ENCODE measurements around the gene FAM151B.

Gene FAM151B

GRCh38 chr5:80508844-80509243 lies 20.9 kb downstream of the FAM151B start:
- no CpG with 5 or more reads among the region's 6 CpGs for WGBS (ENCODE audit: extremely low coverage, insufficient coverage, insufficient read length)
- Histone ChIP-seq H3K4me3 (ENCODE audit: low read depth, low read length) (no peak overlapping the region), H3K9me3 (ENCODE audit: insufficient read depth, low read depth, low read length) (no peaks in the 10 kb centered on the region), H2BK120ac (ENCODE audit: insufficient read depth, low read length, poor library complexity) (no peak overlapping the region), H2BK5ac (ENCODE audit: low read depth, low read length, poor library complexity) (no peak overlapping the region), H3K27me3 (ENCODE audit: insufficient read depth, low read length) (no peaks in the 10 kb centered on the region), H3K79me2 (ENCODE audit: control insufficient read depth, insufficient read depth, low read length, poor library complexity) (no peaks in the 10 kb centered on the region), H2AK5ac (ENCODE audit: low read length) (no peak overlapping the region), H3K4me2 (ENCODE audit: low read length) (no peak overlapping the region), H3K23ac (ENCODE audit: low read length) (no peak overlapping the region), H4K8ac (ENCODE audit: low read depth, low read length) (no peak overlapping the region), H3K36me3 (ENCODE audit: control insufficient read depth in 1 of 2, insufficient read depth in 2 of 2, low read length in 2 of 2) (peaks cover 0 to 2% of the 10 kb centered on the region in 2 experiments), H2BK12ac (ENCODE audit: low read length) (no peak overlapping the region), H3K9ac (ENCODE audit: low read length) (no peak overlapping the region), H3K27ac (ENCODE audit: low read depth, low read length) (no peak overlapping the region), H4K91ac (ENCODE audit: low read depth, low read length) (no peak overlapping the region), H3K4me1 (ENCODE audit: control insufficient read depth in 1 of 2, insufficient read depth in 2 of 2, low read length in 2 of 2) (no peaks in the 10 kb centered on the region), H2AFZ (ENCODE audit: insufficient read depth, low read length, poor library complexity) (no peak overlapping the region), H3K4ac (ENCODE audit: low read depth, low read length) (no peak overlapping the region), H3K14ac (ENCODE audit: low read length) (no peak overlapping the region), H3K18ac (ENCODE audit: low read length) (no peak overlapping the region), H3K79me1 (ENCODE audit: low read length) (no peaks in the 10 kb centered on the region), H4K12ac (ENCODE audit: low read depth, low read length) (no peak overlapping the region)
- no peak for DNase-seq

DNA sequence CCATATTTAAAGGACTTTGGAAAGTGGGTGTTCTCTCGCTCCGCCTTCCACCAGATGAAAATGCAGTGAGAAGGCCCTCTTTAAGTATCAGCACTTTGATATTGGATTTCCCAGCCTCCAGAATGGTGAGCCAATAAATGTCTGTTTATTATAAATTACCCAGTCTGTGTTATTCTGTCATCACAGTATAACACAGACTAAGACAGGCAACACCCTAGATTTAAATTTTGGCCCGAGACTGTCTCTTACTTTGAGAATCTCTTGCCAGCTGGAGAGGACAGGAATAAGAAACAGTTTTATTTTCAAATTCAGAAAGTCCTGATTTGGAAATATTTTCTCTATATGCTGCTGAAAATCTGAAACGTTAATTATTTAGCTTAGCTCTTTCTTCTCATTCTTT lies 21.5 kb downstream of the FAM151B start:
- Histone ChIP-seq H3K4me3 (ENCODE audit: low read depth, low read length) (no peak overlapping the region), H3K23ac (ENCODE audit: low read length) (no peak overlapping the region)
- WGBS (ENCODE audit: extremely low coverage, insufficient coverage, insufficient read length) = no CpG with 5 or more reads among the region's 4 CpGs

GRCh38 chr5:80516826-80517225 lies 28.9 kb downstream of the FAM151B start:
- peak; percentile 16 to 43 for DNase-seq
- no peak overlapping the region for H3K4me2 ChIP-seq (ENCODE audit: low read length)

More for the DNA sequence above, 21.5 kb downstream of the FAM151B start:
- H3K18ac ChIP-seq (ENCODE audit: low read length) = no peak overlapping the region
- H3K4ac ChIP-seq (ENCODE audit: low read depth, low read length) = no peak overlapping the region
- no peak overlapping the region for H4K12ac ChIP-seq (ENCODE audit: low read depth, low read length)
- no peaks in the 10 kb centered on the region for H3K79me1 ChIP-seq (ENCODE audit: low read length)
- no peak overlapping the region for H2AFZ ChIP-seq (ENCODE audit: insufficient read depth, low read length, poor library complexity)
- H2BK12ac ChIP-seq (ENCODE audit: low read length) = no peak overlapping the region
- H2BK120ac ChIP-seq (ENCODE audit: insufficient read depth, low read length, poor library complexity) = no peak overlapping the region
- H3K36me3 ChIP-seq (ENCODE audit: control insufficient read depth in 1 of 2, insufficient read depth in 2 of 2, low read length in 2 of 2) = peaks cover 0 to 2% of the 10 kb centered on the region in 2 experiments
- H4K91ac ChIP-seq (ENCODE audit: low read depth, low read length) = no peak overlapping the region
- DNase-seq = no peak
- no peak overlapping the region for H2AK5ac ChIP-seq (ENCODE audit: low read length)
- no peak overlapping the region for H4K8ac ChIP-seq (ENCODE audit: low read depth, low read length)
- no peak overlapping the region for H3K27ac ChIP-seq (ENCODE audit: low read depth, low read length)
- H2BK5ac ChIP-seq (ENCODE audit: low read depth, low read length, poor library complexity) = no peak overlapping the region
- no peaks in the 10 kb centered on the region for H3K79me2 ChIP-seq (ENCODE audit: control insufficient read depth, insufficient read depth, low read length, poor library complexity)
- H3K9ac ChIP-seq (ENCODE audit: low read length) = no peak overlapping the region
- H3K27me3 ChIP-seq (ENCODE audit: insufficient read depth, low read length) = no peaks in the 10 kb centered on the region
- no peaks in the 10 kb centered on the region for H3K9me3 ChIP-seq (ENCODE audit: insufficient read depth, low read depth, low read length)
- no peak overlapping the region for H3K4me2 ChIP-seq (ENCODE audit: low read length)
- H3K14ac ChIP-seq (ENCODE audit: low read length) = no peak overlapping the region
- H3K4me1 ChIP-seq (ENCODE audit: control insufficient read depth in 1 of 2, insufficient read depth in 2 of 2, low read length in 2 of 2) = no peaks in the 10 kb centered on the region

DNA sequence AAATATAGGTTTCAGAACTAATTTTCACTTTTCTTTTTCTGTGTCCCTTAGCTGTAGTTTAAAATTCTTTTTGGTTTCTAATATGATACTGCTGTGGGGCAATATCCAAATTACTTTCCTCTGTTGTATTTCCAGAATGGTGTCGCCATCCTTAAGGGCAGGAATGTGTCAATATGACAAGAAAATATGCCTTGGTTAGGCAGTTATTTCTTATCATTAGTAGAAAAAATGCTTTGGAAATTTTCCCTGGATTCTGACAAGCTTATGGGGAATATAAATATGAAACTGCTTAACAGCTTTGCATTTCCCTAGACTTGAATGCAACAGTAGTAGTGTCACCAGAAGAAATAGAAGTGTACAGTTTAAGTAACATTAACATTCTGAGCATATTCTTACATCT lies 52.8 kb downstream of the FAM151B start:
- Histone ChIP-seq H3K79me1 (ENCODE audit: low read length) (no peaks in the 10 kb centered on the region), H3K9me3 (ENCODE audit: insufficient read depth, low read depth, low read length) (peaks cover 2% of the 10 kb centered on the region), H3K27ac (ENCODE audit: low read depth, low read length) (no peak overlapping the region), H3K27me3 (ENCODE audit: insufficient read depth, low read length) (no peaks in the 10 kb centered on the region), H3K18ac (ENCODE audit: low read length) (no peak overlapping the region), H2BK120ac (ENCODE audit: insufficient read depth, low read length, poor library complexity) (no peak overlapping the region), H3K4ac (ENCODE audit: low read depth, low read length) (no peak overlapping the region), H3K79me2 (ENCODE audit: control insufficient read depth, insufficient read depth, low read length, poor library complexity) (no peaks in the 10 kb centered on the region), H3K4me3 (ENCODE audit: low read depth, low read length) (no peak overlapping the region), H2BK12ac (ENCODE audit: low read length) (no peak overlapping the region), H4K8ac (ENCODE audit: low read depth, low read length) (no peak overlapping the region), H3K23ac (ENCODE audit: low read length) (no peak overlapping the region), H3K36me3 (ENCODE audit: control insufficient read depth in 1 of 2, insufficient read depth in 2 of 2, low read length in 2 of 2) (no peaks in the 10 kb centered on the region), H4K12ac (ENCODE audit: low read depth, low read length) (no peak overlapping the region), H2AK5ac (ENCODE audit: low read length) (no peak overlapping the region), H2BK5ac (ENCODE audit: low read depth, low read length, poor library complexity) (no peak overlapping the region), H3K4me1 (ENCODE audit: control insufficient read depth in 1 of 2, insufficient read depth in 2 of 2, low read length in 2 of 2) (no peaks in the 10 kb centered on the region), H3K14ac (ENCODE audit: low read length) (no peak overlapping the region), H4K91ac (ENCODE audit: low read depth, low read length) (no peak overlapping the region), H3K9ac (ENCODE audit: low read length) (no peak overlapping the region), H3K4me2 (ENCODE audit: low read length) (no peak overlapping the region), H2AFZ (ENCODE audit: insufficient read depth, low read length, poor library complexity) (no peak overlapping the region)
- no CpG with 5 or more reads among the region's 1 CpG for WGBS (ENCODE audit: extremely low coverage, insufficient coverage, insufficient read length)
- peak; percentile 1 to 44 for DNase-seq

More at GRCh38 chr5:80516826-80517225, 28.9 kb downstream of the FAM151B start:
- no peak overlapping the region for H4K12ac ChIP-seq (ENCODE audit: low read depth, low read length)
- no peak overlapping the region for H3K4ac ChIP-seq (ENCODE audit: low read depth, low read length)
- no peak overlapping the region for H3K23ac ChIP-seq (ENCODE audit: low read length)
- H3K4me1 ChIP-seq (ENCODE audit: control insufficient read depth in 1 of 2, insufficient read depth in 2 of 2, low read length in 2 of 2) = no peaks in the 10 kb centered on the region
- no peaks in the 10 kb centered on the region for H3K27me3 ChIP-seq (ENCODE audit: insufficient read depth, low read length)
- H3K14ac ChIP-seq (ENCODE audit: low read length) = no peak overlapping the region
- H2AFZ ChIP-seq (ENCODE audit: insufficient read depth, low read length, poor library complexity) = no peak overlapping the region
- peaks cover 0 to 2% of the 10 kb centered on the region in 2 experiments for H3K36me3 ChIP-seq (ENCODE audit: control insufficient read depth in 1 of 2, insufficient read depth in 2 of 2, low read length in 2 of 2)
- H3K79me1 ChIP-seq (ENCODE audit: low read length) = no peaks in the 10 kb centered on the region
- H3K9ac ChIP-seq (ENCODE audit: low read length) = no peak overlapping the region
- no peak overlapping the region for H4K91ac ChIP-seq (ENCODE audit: low read depth, low read length)
- H3K27ac ChIP-seq (ENCODE audit: low read depth, low read length) = no peak overlapping the region
- H4K8ac ChIP-seq (ENCODE audit: low read depth, low read length) = no peak overlapping the region
- no CpG with 5 or more reads among the region's 4 CpGs for WGBS (ENCODE audit: extremely low coverage, insufficient coverage, insufficient read length)
- H2AK5ac ChIP-seq (ENCODE audit: low read length) = no peak overlapping the region
- no peaks in the 10 kb centered on the region for H3K9me3 ChIP-seq (ENCODE audit: insufficient read depth, low read depth, low read length)
- no peak overlapping the region for H3K4me3 ChIP-seq (ENCODE audit: low read depth, low read length)
- H2BK12ac ChIP-seq (ENCODE audit: low read length) = no peak overlapping the region
- H3K79me2 ChIP-seq (ENCODE audit: control insufficient read depth, insufficient read depth, low read length, poor library complexity) = no peaks in the 10 kb centered on the region
- no peak overlapping the region for H3K18ac ChIP-seq (ENCODE audit: low read length)
- no peak overlapping the region for H2BK5ac ChIP-seq (ENCODE audit: low read depth, low read length, poor library complexity)
- no peak overlapping the region for H2BK120ac ChIP-seq (ENCODE audit: insufficient read depth, low read length, poor library complexity)

Data from trophoblast cell (in vitro differentiated cells and primary cell).